ENCODE measurements around the gene NSF. TPM values are rescaled to one million over a fixed set of nuclear protein-coding genes. Genes with fewer than 3 reads are reported as not detected.
"Not testable (repeated sequence)": the region's sequence is repeated elsewhere in the genome, so short reads cannot be mapped to it uniquely, and the experiment has no call there.

NSF gene
- total RNA-seq = 13.3 and 32.8 TPM in 2 replicates

- DNase-seq (ENCODE audit: low read depth); H3K4me3 ChIP-seq (ENCODE audit: low read depth, low read length): not testable (repeated sequence)
These were observed at the start of gene NSF for GRCh38 chr17:46590157-46591146. Gene NSF (plus strand): TSS chr17:46590669. CDS start chr17:46590776, 107 bp downstream.

GRCh38 chr17:46548607-46549006 lies 41.9 kb upstream of the NSF start:
- H3K4me3 ChIP-seq (ENCODE audit: low read depth, low read length); DNase-seq (ENCODE audit: low read depth): not testable (repeated sequence)

GRCh38 chr17:46559155-46559554 lies 31.3 kb upstream of the NSF start:
- not testable (repeated sequence) for H3K4me3 ChIP-seq (ENCODE audit: low read depth, low read length); DNase-seq (ENCODE audit: low read depth)

- DNase-seq (ENCODE audit: low read depth); H3K4me3 ChIP-seq (ENCODE audit: low read depth, low read length): not testable (repeated sequence)
These were observed 30.4 kb upstream of the NSF start for GRCh38 chr17:46560048-46560447.

GRCh38 chr17:46566284-46566683 lies 24.2 kb upstream of the NSF start:
- H3K4me3 ChIP-seq (ENCODE audit: low read depth, low read length); DNase-seq (ENCODE audit: low read depth): not testable (repeated sequence)

GRCh38 chr17:46566980-46567379 lies 23.5 kb upstream of the NSF start:
- H3K4me3 ChIP-seq (ENCODE audit: low read depth, low read length); DNase-seq (ENCODE audit: low read depth): not testable (repeated sequence)

- not testable (repeated sequence) for DNase-seq (ENCODE audit: low read depth); H3K4me3 ChIP-seq (ENCODE audit: low read depth, low read length)
These were observed 18.7 kb upstream of the NSF start for GRCh38 chr17:46571796-46572195.

GRCh38 chr17:46579083-46580075 lies 11.1 kb upstream of the NSF start, which contains the start of gene ARL17A:
Gene ARL17A (minus strand): TSS chr17:46579691. CDS start chr17:46576322, 3,369 bp downstream.
- not testable (repeated sequence) for H3K4me3 ChIP-seq (ENCODE audit: low read depth, low read length); DNase-seq (ENCODE audit: low read depth)

GRCh38 chr17:46580082-46580481 lies 10.4 kb upstream of the NSF start:
- not testable (repeated sequence) for DNase-seq (ENCODE audit: low read depth); H3K4me3 ChIP-seq (ENCODE audit: low read depth, low read length)

GRCh38 chr17:46585444-46585843 lies 5.0 kb upstream of the NSF start:
- H3K4me3 ChIP-seq (ENCODE audit: low read depth, low read length); DNase-seq (ENCODE audit: low read depth): not testable (repeated sequence)

- not testable (repeated sequence) for DNase-seq (ENCODE audit: low read depth); H3K4me3 ChIP-seq (ENCODE audit: low read depth, low read length)
These were observed 863 bp downstream of the NSF start for GRCh38 chr17:46591332-46591731.

GRCh38 chr17:46598344-46598931 lies 8.0 kb downstream of the NSF start:
- DNase-seq (ENCODE audit: low read depth) = not testable (repeated sequence)

GRCh38 chr17:46600767-46601166 lies 10.3 kb downstream of the NSF start:
- not testable (repeated sequence) for DNase-seq (ENCODE audit: low read depth); H3K4me3 ChIP-seq (ENCODE audit: low read depth, low read length)

More at GRCh38 chr17:46598344-46598931, 8.0 kb downstream of the NSF start:
- H3K4me3 ChIP-seq (ENCODE audit: low read depth, low read length) = not testable (repeated sequence)

GRCh38 chr17:46603125-46603524 lies 12.7 kb downstream of the NSF start:
- not testable (repeated sequence) for H3K4me3 ChIP-seq (ENCODE audit: low read depth, low read length); DNase-seq (ENCODE audit: low read depth)

GRCh38 chr17:46611304-46611703 lies 20.8 kb downstream of the NSF start:
- not testable (repeated sequence) for H3K4me3 ChIP-seq (ENCODE audit: low read depth, low read length); DNase-seq (ENCODE audit: low read depth)

GRCh38 chr17:46613876-46614275 lies 23.4 kb downstream of the NSF start:
- DNase-seq (ENCODE audit: low read depth); H3K4me3 ChIP-seq (ENCODE audit: low read depth, low read length): not testable (repeated sequence)

- H3K4me3 ChIP-seq (ENCODE audit: low read depth, low read length); DNase-seq (ENCODE audit: low read depth): not testable (repeated sequence)
These were observed 26.7 kb downstream of the NSF start for GRCh38 chr17:46617121-46617520.

- H3K4me3 ChIP-seq (ENCODE audit: low read depth, low read length); DNase-seq (ENCODE audit: low read depth): not testable (repeated sequence)
These were observed 28.5 kb downstream of the NSF start for GRCh38 chr17:46618975-46619374.

GRCh38 chr17:46623790-46624189 lies 33.3 kb downstream of the NSF start:
- DNase-seq (ENCODE audit: low read depth); H3K4me3 ChIP-seq (ENCODE audit: low read depth, low read length): not testable (repeated sequence)

Measured in epithelial cell of proximal tubule (primary cell).